ENCODE results near the gene BLM. TPM values are rescaled to one million over a fixed set of nuclear protein-coding genes. Genes with fewer than 3 reads are reported as not detected.

The BLM gene
- total RNA-seq, 3 donors from 2014 or later: 21.4 to 25.6 (median 23.5) TPM

- peaks cover 34% of the 10 kb centered on the region for H3K4me1 Mint-ChIP-seq (ENCODE audit: low read depth)
- no peak for ATAC-seq
Measured at GRCh38 chr15:90860942-90861675, 144.0 kb downstream of the BLM start.

GRCh38 chr15:90862487-90862886 is 145.3 kb downstream of the BLM start:
- DNase-seq (no peak), ATAC-seq (no peak)
- no peaks in the 10 kb centered on the region for H3K36me3 Mint-ChIP-seq (ENCODE audit: insufficient read depth)
- peaks cover 22% of the 10 kb centered on the region for H3K4me1 Mint-ChIP-seq (ENCODE audit: low read depth)
- H3K27me3 Mint-ChIP-seq (ENCODE audit: low read depth): no peaks in the 10 kb centered on the region
- no peaks in the 10 kb centered on the region for H3K9me3 Mint-ChIP-seq
- H3K4me3 Mint-ChIP-seq: no peak overlapping the region

More at GRCh38 chr15:90860942-90861675, 144.0 kb downstream of the BLM start:
- H3K27me3 Mint-ChIP-seq (ENCODE audit: low read depth): no peaks in the 10 kb centered on the region
- no peak for DNase-seq
- H3K4me3 Mint-ChIP-seq: no peak overlapping the region
- H3K36me3 Mint-ChIP-seq (ENCODE audit: insufficient read depth): no peaks in the 10 kb centered on the region
- H3K9me3 Mint-ChIP-seq: no peaks in the 10 kb centered on the region

- H3K27me3 Mint-ChIP-seq (ENCODE audit: low read depth): no peaks in the 10 kb centered on the region
- no peak overlapping the region for H3K4me3 Mint-ChIP-seq
- no peaks in the 10 kb centered on the region for H3K36me3 Mint-ChIP-seq (ENCODE audit: insufficient read depth)
- DNase-seq: no peak
- H3K9me3 Mint-ChIP-seq: no peaks in the 10 kb centered on the region
- H3K4me1 Mint-ChIP-seq (ENCODE audit: low read depth): peaks cover 19% of the 10 kb centered on the region
- no peak for ATAC-seq
Measured at GRCh38 chr15:90862964-90863778, 146.0 kb downstream of the BLM start.

- H3K4me1 Mint-ChIP-seq (ENCODE audit: low read depth): peaks cover 28% of the 10 kb centered on the region
- ATAC-seq: peak; percentile 66 to 83
Measured at GRCh38 chr15:90863987-90864386, 146.8 kb downstream of the BLM start.

GRCh38 chr15:90864507-90864906 is 147.4 kb downstream of the BLM start:
- Mint-ChIP-seq H3K9me3 (no peaks in the 10 kb centered on the region), H3K4me3 (no peak overlapping the region), H3K4me1 (ENCODE audit: low read depth) (peaks cover 29% of the 10 kb centered on the region), H3K27me3 (ENCODE audit: low read depth) (no peaks in the 10 kb centered on the region), H3K36me3 (ENCODE audit: insufficient read depth) (no peaks in the 10 kb centered on the region)
- ATAC-seq (peak in 1 of 2 donors; percentile 33), DNase-seq (no peak)

More at GRCh38 chr15:90863987-90864386, 146.8 kb downstream of the BLM start:
- H3K27me3 Mint-ChIP-seq (ENCODE audit: low read depth): no peaks in the 10 kb centered on the region
- DNase-seq: no peak
- no peak overlapping the region for H3K4me3 Mint-ChIP-seq
- H3K9me3 Mint-ChIP-seq: no peaks in the 10 kb centered on the region
- H3K36me3 Mint-ChIP-seq (ENCODE audit: insufficient read depth): no peaks in the 10 kb centered on the region

- H3K4me3 Mint-ChIP-seq: no peak overlapping the region
- no peaks in the 10 kb centered on the region for H3K27me3 Mint-ChIP-seq (ENCODE audit: low read depth)
- H3K9me3 Mint-ChIP-seq: no peaks in the 10 kb centered on the region
- peaks cover 41% of the 10 kb centered on the region for H3K4me1 Mint-ChIP-seq (ENCODE audit: low read depth)
- no peaks in the 10 kb centered on the region for H3K36me3 Mint-ChIP-seq (ENCODE audit: insufficient read depth)
- ATAC-seq (no peak), DNase-seq (no peak)
Measured at GRCh38 chr15:90865702-90866101, 148.6 kb downstream of the BLM start.

Other genes starting within 250 kb of the BLM start
- 10 to 100 TPM; 28.2 to 33.0 (median 29.8) TPM for gene CRTC3, start 187.4 kb upstream of the BLM start, total RNA-seq
- 100 to 1,000 TPM; 162 to 242 (median 189) TPM for gene FURIN, start 151.2 kb downstream of the BLM start, total RNA-seq
- 1 to 10 TPM; 3.6 to 8.1 (median 5.8) TPM for gene FES, start 167.2 kb downstream of the BLM start, total RNA-seq
- gene MAN2A2, start 186.0 kb downstream of the BLM start, total RNA-seq: 100 to 1,000 TPM in 2 of 3 donors, 10 to 100 TPM in 1; 93.2 to 124 (median 122) TPM
- 10 to 100 TPM; 39.9 to 43.6 (median 40.0) TPM for gene HDDC3, start 215.2 kb downstream of the BLM start, total RNA-seq
- 10 to 100 TPM; 63.4 to 70.5 (median 68.0) TPM for gene UNC45A, start 217.9 kb downstream of the BLM start, total RNA-seq
- 10 to 100 TPM; 11.1 to 18.4 (median 13.1) TPM for gene RCCD1, start 237.5 kb downstream of the BLM start, total RNA-seq

Measured in activated T-cell treated with anti-CD3 and anti-CD28 coated beads, Interleukin-2, amount 50 U/mL, for 4 hours (primary cell).